ENCODE data around the gene IFITM5.
"Not testable (repeated sequence)": the region's sequence is repeated elsewhere in the genome, so short reads cannot be mapped to it uniquely, and the experiment has no call there.

The IFITM5 gene
- total RNA-seq, result 0 reads per million in 4 experiments

- no peak for DNase-seq
These were observed at the start of gene IFITM5 for GRCh38 chr11:299081-299891. Gene IFITM5, minus strand, starts transcription at chr11:299526. Its CDS starts 36 bp downstream, at chr11:299490.

- DNase-seq, result no peak
These were observed 47.2 kb upstream of the IFITM5 start for GRCh38 chr11:346529-346928.

GRCh38 chr11:344836-345578, 45.7 kb upstream of the IFITM5 start:
- DNase-seq, result no peak

GRCh38 chr11:342328-342727, 43.0 kb upstream of the IFITM5 start:
- no peak for DNase-seq

- DNase-seq, result no peak
These were observed 41.5 kb upstream of the IFITM5 start for GRCh38 chr11:340539-341512.

DNA sequence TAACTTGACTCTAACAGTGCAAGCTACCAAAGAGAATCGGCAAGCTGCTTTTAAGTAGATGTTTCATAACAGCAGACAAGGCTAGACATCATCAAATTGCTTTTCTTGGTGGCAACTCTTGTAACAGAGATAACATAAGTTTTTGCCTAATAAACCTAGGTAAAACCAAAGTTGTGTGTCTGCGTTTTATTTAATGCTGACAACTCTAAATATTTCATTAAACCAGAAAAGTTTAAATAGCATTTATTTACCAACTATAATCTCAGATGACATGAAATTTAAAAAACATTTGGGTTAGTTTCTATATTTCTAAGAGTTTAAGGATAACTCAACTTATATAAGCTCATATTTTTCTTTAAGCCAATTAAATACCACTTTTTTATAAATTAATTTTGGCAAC, 40.6 kb upstream of the IFITM5 start:
- no peak for DNase-seq

GRCh38 chr11:337711-338110, 38.4 kb upstream of the IFITM5 start:
- DNase-seq, result no peak

DNA sequence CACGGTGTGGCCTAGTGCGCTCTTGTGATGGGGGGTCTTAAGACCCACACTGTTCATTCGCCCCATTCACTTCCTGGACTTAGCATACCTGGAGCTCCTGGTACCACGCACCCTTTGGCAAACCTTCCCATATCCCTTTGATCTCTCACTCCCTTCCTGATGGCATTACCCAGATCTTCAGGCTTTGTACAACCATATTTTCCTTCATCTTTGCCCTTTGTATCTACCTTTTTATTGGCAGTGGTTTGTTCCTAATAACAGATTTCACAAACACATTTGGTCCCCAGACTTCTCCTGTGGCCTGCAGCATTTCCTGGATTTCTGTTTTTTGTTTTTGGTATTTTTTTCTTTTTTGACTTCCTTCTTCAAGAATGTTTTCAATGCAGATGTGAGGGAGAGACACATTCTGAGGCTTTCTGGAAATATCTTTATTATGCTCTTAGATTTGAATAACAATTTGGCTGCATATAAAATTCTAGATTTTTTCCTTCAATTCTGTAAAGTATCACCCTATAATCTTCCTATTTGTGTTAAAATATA, 37.4 kb upstream of the IFITM5 start:
- no peak for DNase-seq

GRCh38 chr11:335779-336658, 36.7 kb upstream of the IFITM5 start:
- no peak for DNase-seq

DNA sequence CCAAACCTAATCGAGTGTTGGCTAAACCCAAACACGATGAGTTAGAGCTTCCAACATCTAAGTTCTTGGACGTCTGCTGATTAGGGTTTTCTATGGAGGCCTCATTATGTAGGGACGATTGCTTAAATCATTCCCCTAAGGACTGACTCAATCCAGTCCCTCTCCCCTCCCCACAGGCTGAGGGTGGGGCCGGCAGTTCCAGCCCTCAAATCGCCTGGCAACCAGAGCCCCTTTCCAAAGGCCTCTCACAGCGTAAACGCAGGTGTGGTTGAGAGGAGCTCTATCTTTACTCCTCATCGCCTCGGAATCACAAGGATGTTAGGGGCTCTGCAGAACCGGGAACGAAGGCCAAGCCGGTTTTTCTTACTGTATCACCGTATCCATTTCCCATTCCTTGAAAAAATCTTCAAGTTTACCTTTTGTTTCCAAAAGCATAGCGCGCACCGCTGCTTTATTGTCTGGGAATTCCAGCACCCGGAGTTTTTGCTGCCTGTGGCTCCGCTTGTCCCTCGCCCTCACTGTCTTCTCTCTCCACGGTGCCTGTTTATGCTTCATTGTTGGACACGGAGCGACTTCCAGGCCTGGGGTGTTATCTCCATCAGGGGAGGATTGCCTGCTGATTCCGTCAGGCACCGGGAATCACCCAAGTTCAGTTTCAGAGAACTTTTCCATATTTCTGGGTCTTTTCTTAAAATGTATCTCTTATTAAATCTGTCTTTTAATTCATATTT, 35.1 kb upstream of the IFITM5 start:
- DNase-seq, result no peak

DNA sequence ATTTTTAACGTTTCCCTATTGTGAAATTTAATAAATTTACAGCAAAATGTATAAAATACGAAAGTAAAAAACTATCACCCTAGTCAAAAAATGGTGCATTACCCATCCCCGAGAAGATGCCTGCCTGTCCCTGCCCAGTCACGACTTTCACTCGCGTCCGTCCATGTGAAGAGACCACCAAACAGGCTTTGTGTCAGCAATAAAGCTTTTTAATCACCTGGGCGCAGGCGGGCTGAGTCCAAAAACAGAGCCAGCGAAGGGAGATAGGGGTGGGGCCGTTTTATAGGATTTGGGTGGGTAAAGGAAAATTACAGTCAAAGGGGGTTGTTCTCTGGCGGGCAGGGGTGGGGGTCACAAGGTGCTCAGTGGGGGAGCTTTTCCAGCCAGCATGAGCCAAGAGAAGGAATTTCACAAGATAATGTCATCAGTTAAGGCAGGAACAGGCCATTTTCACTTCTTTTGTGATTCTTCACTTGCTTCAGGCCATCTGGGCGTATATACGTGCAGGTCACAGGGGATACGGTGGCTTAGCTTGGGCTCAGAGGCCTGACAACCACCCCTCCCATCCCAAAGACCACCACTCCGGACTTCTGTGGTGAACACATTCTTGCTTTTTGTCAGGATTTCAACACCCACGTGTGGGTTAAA, 34.4 kb upstream of the IFITM5 start:
- DNase-seq, result not testable (repeated sequence)

- no peak for DNase-seq
These were observed 33.5 kb upstream of the IFITM5 start for GRCh38 chr11:332651-333480.

GRCh38 chr11:331358-332060, 32.2 kb upstream of the IFITM5 start:
- no peak for DNase-seq

DNA sequence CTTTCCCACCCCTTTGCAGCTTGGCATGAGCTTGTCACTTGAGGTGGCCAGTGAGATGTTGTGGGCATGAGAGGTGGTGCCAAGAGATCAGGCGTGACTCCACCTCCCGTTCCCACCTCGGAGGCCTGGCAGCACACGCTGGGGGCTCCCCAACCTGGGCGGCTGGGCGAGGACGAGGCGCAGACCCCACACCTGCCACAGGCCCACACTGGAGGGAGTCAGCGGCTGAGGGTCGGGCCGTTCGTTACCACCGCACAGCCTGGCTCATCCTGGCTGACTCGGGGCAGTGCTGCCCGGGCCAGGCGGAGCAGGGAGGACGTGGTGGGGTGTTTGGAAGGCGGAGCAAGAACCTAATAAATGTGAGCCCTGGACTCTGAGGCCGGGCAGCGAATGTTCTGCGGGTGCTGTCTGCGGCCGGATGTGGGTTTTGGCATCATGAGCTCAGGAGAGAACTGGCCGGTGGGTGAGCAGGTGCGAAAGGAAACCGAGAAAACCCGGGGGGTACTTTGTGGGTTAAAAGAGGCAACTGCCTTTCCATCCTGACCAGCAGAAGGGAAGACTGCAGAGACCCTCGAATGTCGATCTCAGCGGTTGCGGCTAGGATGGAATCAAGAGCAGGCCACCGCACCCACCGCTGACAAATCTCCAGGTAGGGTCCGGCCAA, 31.5 kb upstream of the IFITM5 start:
- DNase-seq, result no peak

DNA sequence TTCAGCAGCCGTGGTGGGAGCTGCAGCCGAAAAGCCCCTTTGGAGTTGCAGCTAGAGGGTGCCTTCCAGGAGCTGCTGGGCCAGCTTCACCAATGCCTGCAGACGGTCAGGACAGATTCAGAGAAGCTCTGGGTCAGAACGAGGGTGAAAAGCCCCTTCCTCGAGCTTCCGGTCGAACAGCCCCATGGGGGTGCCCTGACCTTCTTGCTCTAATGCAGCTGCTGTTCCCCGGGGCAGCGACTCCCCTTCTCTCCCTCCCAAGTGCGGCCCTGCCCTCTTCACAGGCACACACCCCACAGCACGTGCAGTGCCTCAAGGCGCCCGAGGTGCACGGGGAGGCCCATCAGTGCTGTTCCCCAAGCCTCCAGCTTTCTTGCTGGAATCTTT, 31.0 kb upstream of the IFITM5 start:
- no peak for DNase-seq

DNA sequence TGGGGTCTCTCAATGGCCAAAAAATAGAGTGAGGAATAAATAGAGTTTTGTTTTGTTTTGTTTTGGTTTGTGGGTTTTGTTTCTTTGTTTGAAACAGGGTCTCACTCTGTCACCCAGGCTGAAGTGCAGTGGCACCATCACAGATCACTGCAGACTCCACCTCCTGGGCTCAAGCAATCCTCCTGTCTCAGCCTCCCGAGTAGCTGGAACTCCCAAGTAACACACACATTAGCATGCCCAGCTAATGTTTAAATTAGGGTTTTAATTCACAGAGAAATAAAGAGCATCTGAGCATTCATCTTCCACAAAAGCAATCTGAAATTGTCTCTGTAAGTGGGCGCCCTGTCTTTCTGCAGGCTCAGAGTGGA, 30.5 kb upstream of the IFITM5 start:
- DNase-seq, result no peak

DNA sequence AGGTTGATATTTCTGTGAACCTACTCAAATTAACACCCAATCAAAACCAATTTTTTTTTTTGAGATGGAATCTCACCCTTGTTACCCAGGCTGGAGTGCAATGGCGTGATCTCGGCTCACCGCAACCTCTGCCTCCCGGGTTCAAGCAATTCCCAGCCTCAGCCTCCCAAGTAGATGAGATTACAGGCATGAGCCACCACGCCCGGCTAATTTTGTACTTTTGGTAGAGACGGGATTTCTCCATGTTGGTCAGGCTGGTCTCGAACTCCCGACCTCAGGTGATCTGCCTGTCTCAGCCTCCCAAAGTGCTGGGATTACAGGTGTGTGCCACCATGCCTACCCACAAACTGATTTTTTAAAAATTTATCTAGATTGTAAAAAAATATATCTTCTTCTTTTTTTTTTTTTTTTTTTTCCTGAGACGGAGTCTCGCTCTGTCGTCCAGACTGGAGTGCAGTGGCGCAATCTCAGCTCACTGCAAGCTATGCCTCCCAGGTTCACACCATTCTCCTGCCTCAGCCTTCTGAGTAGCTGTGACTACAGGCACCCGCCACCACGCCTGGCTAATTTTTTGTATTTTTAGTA, 29.3 kb upstream of the IFITM5 start:
- DNase-seq, result not testable (repeated sequence)

- no peak for DNase-seq
These were observed 28.7 kb upstream of the IFITM5 start for GRCh38 chr11:328012-328411.

Measured in effector CD8-positive, alpha-beta T cell (primary cell).